Erythroblast (primary cell): ENCODE measurements around the gene OR5H1.

ENCODE experiments used
- GATA1 ChIP-seq: IDR thresholded peaks from 2 replicates; pipeline ENCODE4 v1.6.1; 2011; ENCODE audit warnings: low read depth, mild to moderate bottlenecking, control low read depth, low read length, moderate library complexity
- POLR2A ChIP-seq: IDR thresholded peaks from 2 replicates; pipeline ENCODE4 v1.6.1; 2011; ENCODE audit warnings: mild to moderate bottlenecking, low read length

DNA sequence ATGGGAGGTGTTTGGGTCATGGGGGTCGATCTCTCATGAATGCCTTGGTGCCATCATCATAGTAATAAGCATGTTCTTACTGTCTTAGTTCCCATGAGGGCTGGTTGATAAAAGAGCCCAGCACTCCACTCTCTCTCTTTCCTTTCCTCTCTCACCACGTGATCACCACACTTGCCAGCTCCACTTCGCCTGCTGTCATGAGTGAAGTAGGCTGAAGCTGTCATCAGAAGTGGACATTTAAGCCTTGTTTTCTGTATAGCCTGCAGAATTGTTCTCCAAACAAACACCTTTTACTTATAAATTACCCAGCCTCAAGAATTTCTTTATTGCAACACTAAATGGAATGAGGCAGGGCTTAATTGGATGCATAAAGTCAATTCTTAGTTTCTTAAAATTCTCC lies 6.1 kb downstream of the OR5H1 start:
- TF ChIP-seq POLR2A (no peak), GATA1 (no peak)
